Activated naive CD8-positive, alpha-beta T cell treated with anti-CD3 and anti-CD28 coated beads, Interleukin-2, amount 50 U/mL, for 24 hours (primary cell): ENCODE measurements around the gene PLA2G4F.
"Not testable (repeated sequence)": the region's sequence is repeated elsewhere in the genome, so short reads cannot be mapped to it uniquely, and the experiment has no call there.

Experiments
- ATAC-seq: fragments of 150-1000 bp; cut with Tn5 transposase; one replicate; pipeline ENCODE4 v1.10.0; 2021
- DNase-seq: peaks from one replicate; pipeline ENCODE4 v3.0.0; 2021
- H3K27ac Mint-ChIP-seq: one replicate; pipeline ENCODE4 v1.8.0; 2021; ENCODE audit warnings: mild to moderate bottlenecking, mixed read lengths
- H3K27me3 Mint-ChIP-seq: one replicate; pipeline ENCODE4 v1.8.0; 2021; ENCODE audit warnings: mixed read lengths
- H3K36me3 Mint-ChIP-seq: one replicate; pipeline ENCODE4 v1.8.0; 2021; ENCODE audit warnings: low read depth, mixed read lengths
- H3K4me1 Mint-ChIP-seq: one replicate; pipeline ENCODE4 v1.8.0; 2021; ENCODE audit warnings: mixed read lengths
- H3K4me3 Mint-ChIP-seq: one replicate; pipeline ENCODE4 v1.8.0; 2021; ENCODE audit warnings: mild to moderate bottlenecking, moderate library complexity, mixed read lengths
- H3K9me3 Mint-ChIP-seq: one replicate; pipeline ENCODE4 v1.8.0; 2021; ENCODE audit warnings: mixed read lengths

The PLA2G4F gene

GRCh38 chr15:42093966-42094365, 62.5 kb downstream of the PLA2G4F start:
- Mint-ChIP-seq H3K9me3 (no peaks in the 10 kb centered on the region), H3K4me1 (no peaks in the 10 kb centered on the region), H3K4me3 (no peak overlapping the region), H3K27me3 (no peaks in the 10 kb centered on the region), H3K36me3 (no peaks in the 10 kb centered on the region), H3K27ac (no peak overlapping the region)
- DNase-seq, result no peak
- ATAC-seq, result no peak

- Mint-ChIP-seq H3K4me1 (no peaks in the 10 kb centered on the region), H3K36me3 (no peaks in the 10 kb centered on the region), H3K9me3 (no peaks in the 10 kb centered on the region), H3K27ac (no peak overlapping the region), H3K4me3 (no peak overlapping the region), H3K27me3 (no peaks in the 10 kb centered on the region)
- ATAC-seq (no peak), DNase-seq (no peak)
Observed at GRCh38 chr15:42092398-42093318, 63.8 kb downstream of the PLA2G4F start.

- DNase-seq, result not testable (repeated sequence)
Observed at GRCh38 chr15:42091753-42092397, 64.6 kb downstream of the PLA2G4F start.

GRCh38 chr15:42090781-42091180, 65.7 kb downstream of the PLA2G4F start:
- no peak overlapping the region for H3K4me3 Mint-ChIP-seq
- DNase-seq, result no peak
- no peaks in the 10 kb centered on the region for H3K4me1 Mint-ChIP-seq
- H3K36me3 Mint-ChIP-seq, result no peaks in the 10 kb centered on the region
- H3K27me3 Mint-ChIP-seq, result peaks cover 2% of the 10 kb centered on the region
- ATAC-seq, result no peak
- H3K9me3 Mint-ChIP-seq, result no peaks in the 10 kb centered on the region
- no peak overlapping the region for H3K27ac Mint-ChIP-seq

More at GRCh38 chr15:42091753-42092397, 64.6 kb downstream of the PLA2G4F start:
- not testable (repeated sequence) for H3K9me3 Mint-ChIP-seq, H3K4me1 Mint-ChIP-seq, ATAC-seq, H3K27ac Mint-ChIP-seq, H3K4me3 Mint-ChIP-seq, H3K36me3 Mint-ChIP-seq, H3K27me3 Mint-ChIP-seq

GRCh38 chr15:42090370-42090769, 66.1 kb downstream of the PLA2G4F start:
- no peaks in the 10 kb centered on the region for H3K9me3 Mint-ChIP-seq
- DNase-seq, result no peak
- H3K4me3 Mint-ChIP-seq, result no peak overlapping the region
- H3K27ac Mint-ChIP-seq, result no peak overlapping the region
- no peaks in the 10 kb centered on the region for H3K4me1 Mint-ChIP-seq
- H3K27me3 Mint-ChIP-seq, result peaks cover 2% of the 10 kb centered on the region
- no peaks in the 10 kb centered on the region for H3K36me3 Mint-ChIP-seq
- ATAC-seq, result no peak

- Mint-ChIP-seq H3K4me3 (no peak overlapping the region), H3K27ac (no peak overlapping the region), H3K4me1 (no peaks in the 10 kb centered on the region), H3K9me3 (no peaks in the 10 kb centered on the region), H3K27me3 (peaks cover 2% of the 10 kb centered on the region), H3K36me3 (no peaks in the 10 kb centered on the region)
- ATAC-seq (no peak), DNase-seq (no peak)
Observed at GRCh38 chr15:42089942-42090341, 66.5 kb downstream of the PLA2G4F start.
